ENCODE data around the gene MAGIX.
"Not testable (repeated sequence)": the region's sequence is repeated elsewhere in the genome, so short reads cannot be mapped to it uniquely, and the experiment has no call there.

Gene MAGIX

GRCh38 chrX:49163555-49164419 is 1.2 kb downstream of the MAGIX start:
- DNase-seq: peak; percentile 69

DNA sequence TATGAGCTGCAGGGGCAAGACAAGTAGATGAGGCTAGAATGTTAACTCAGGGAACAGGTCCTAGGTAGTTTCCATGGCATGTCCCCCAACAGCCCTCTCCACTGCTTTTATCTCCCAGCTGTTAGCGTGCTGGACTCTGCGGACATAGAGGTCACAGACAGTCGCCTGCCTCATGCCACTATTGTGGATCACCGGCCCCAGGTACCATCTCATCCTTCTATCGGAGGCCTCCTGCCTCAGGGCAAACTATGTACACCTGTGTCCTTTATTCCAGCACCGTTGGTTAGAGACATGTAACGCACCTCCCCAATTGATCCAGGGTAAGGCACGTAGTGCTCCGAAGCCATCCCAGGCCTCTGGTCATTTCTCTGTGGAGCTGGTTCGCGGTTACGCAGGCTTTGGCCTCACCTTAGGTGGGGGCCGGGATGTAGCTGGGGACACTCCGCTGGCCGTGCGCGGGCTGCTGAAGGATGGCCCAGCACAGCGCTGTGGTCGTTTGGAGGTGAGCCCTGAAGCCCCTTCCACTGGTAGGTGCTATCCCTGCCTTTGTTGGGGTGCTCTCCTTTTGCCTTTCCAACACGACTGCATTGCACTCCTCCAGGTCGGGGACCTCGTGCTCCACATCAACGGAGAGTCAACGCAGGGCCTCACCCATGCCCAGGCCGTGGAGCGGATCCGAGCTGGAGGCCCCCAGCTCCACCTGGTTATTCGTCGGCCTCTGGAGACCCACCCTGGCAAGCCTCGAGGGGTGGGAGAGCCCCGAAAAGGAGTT is 2.2 kb downstream of the MAGIX start:
- no peak for DNase-seq

DNA sequence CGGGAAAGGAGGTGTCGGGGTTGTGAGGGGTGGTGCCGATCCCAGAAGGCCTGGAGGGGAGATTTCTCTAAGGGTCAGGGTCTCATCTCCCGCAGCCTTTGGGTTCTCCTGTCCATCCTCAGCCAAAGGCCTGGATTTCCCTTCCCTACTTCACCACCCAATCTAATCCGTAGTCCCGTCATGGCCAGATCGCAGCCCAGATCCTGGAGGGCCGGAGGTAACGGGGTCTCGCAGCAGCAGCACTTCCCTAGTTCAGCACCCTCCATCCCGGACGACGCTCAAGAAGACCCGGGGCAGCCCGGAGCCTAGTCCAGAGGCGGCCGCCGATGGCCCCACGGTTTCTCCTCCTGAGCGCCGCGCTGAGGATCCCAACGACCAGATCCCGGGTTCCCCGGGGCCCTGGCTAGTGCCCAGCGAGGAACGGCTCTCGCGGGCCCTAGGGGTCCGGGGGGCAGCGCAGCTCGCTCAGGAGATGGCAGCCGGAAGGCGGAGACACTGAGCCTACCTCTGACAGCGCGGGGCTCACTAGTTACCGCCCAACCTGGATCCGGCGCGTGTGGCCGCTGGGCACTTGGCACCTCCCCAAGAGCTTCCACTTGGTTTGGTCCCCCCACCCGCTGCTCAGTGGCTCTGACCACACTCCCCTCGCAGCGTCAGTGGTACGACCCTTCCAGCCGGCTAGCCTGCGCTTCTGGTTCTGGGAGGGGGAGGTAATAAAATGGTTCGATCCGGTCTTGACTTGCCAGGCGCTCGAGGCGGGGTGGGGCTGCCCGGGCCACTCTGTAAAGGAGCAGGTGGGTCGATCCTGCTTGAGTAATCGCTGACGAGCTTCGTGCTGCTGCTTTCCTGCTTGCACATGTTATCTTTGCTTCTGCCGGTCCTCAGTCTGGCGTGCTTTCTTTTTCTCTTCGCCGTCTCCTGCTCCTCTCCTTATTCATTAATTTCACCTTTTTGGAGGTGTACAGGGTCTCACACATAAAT is 3.6 kb downstream of the MAGIX start:
- DNase-seq: peak; percentile 90

DNA sequence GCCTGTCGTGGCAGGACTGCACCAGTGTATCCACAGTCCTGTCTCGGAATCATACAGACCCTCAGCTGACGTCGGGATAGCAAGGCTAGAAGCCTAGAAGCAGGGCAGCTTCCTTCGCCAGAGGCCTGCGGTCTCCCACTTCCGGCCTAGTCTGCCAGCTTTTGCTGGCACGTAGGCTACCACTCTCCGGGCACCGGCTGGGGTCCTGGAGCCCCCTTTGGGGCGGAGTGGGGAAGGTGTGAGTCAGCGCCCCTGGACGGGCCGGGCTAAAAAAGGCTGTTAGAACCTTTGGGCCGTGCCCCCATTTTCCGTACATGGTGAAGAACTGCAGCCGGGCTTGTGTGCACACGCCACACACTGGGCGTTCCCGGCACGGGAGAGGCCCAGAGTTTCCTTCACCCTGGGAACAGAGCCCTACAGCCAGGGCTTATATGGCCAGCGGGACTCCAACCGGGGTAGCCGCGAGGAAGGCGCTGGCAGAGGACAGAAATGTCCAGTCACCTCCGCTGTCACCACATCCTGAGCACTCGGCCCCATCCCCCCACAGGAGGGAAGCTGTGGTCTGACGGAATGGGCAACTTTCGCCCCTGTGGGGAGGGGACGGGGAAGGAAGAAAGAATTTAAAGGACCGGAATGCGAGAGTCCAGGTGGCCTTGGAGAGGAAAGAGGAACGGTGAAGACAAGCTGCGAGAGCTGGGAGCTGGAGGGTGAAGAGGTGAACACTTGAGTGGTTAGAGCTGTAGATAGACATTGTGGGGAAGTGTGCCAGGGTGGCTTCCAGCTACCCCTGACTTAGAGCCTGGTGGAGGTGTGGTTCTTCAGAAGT is 4.6 kb downstream of the MAGIX start:
- no peak for DNase-seq

DNA sequence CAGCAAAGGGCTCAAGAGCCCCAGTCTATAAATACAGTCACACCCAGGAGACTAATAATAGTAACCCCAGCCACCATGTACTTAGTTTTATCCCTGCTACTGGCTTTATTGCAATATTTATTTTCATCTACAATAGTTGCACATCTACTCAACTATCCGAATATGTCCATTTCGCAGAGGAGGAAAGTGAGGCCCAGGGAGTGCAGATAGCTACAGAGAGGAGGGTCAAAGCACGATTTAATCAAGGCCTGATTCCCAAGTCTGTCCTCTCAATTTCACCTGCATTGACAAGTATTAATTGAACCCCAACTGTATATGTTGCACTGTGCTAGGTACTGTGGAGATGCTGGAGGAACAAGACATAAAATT is 5.2 kb downstream of the MAGIX start:
- DNase-seq: no peak

DNA sequence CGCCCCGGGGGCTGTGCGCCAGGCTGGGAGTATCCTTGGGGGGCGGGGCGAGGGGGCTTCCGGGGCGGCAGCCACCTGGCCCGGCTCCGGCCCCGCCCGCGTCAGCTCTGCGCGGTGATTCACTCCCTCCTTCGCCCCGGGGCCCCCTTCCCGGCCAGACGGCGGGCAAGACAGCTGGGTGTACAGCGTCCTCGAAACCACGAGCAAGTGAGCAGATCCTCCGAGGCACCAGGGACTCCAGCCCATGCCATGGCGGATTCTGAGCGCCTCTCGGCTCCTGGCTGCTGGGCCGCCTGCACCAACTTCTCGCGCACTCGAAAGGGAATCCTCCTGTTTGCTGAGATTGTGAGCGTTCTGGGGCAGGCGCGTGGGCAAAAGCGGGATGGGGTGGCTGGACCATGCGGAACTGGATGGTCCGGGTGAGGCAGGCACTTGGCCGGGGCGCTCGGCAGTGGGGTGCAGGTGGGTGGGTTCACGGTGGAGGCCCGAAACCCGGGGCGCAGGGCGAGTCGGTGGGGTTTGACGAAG is 9.3 kb downstream of the MAGIX start, which contains the start of gene PLP2:
TSS of gene PLP2 (plus strand) at position 147 of the 528 bp plus-strand sequence. CDS start at position 250, 103 bp downstream.
- DNase-seq: peak; percentile 29

DNA sequence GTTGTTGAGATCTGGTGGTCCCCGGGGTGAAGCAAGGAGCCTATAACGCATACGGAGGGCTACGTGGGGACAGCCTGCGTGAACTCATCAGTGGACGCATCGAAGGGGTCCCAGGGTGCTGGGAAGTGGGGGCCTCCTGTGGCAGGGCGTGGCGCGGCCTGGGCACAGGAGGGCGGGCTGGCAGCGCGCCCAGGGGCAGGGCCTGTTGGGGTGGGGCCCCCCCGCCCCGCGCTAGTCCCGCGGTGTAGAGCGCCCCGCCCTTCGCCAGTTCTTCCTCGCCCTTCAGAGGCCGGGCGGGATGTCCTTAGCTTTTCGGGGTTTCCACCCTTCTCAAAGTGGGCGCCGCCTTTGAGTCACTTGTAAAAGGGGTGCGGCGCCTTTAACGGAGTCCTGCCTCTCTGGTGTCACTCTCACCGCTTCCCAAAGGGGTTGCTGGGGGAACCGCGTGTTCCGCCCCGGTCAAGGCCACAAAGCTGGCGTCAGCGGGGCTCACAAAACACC is 9.8 kb downstream of the MAGIX start:
- peak; percentile 62 for DNase-seq

- DNase-seq: not testable (repeated sequence)
Observed at GRCh38 chrX:49173544-49173943, 11.0 kb downstream of the MAGIX start.

GRCh38 chrX:49174723-49175122 is 12.2 kb downstream of the MAGIX start:
- DNase-seq: no peak

GRCh38 chrX:49175435-49176274 is 13.1 kb downstream of the MAGIX start:
- no peak for DNase-seq

DNA sequence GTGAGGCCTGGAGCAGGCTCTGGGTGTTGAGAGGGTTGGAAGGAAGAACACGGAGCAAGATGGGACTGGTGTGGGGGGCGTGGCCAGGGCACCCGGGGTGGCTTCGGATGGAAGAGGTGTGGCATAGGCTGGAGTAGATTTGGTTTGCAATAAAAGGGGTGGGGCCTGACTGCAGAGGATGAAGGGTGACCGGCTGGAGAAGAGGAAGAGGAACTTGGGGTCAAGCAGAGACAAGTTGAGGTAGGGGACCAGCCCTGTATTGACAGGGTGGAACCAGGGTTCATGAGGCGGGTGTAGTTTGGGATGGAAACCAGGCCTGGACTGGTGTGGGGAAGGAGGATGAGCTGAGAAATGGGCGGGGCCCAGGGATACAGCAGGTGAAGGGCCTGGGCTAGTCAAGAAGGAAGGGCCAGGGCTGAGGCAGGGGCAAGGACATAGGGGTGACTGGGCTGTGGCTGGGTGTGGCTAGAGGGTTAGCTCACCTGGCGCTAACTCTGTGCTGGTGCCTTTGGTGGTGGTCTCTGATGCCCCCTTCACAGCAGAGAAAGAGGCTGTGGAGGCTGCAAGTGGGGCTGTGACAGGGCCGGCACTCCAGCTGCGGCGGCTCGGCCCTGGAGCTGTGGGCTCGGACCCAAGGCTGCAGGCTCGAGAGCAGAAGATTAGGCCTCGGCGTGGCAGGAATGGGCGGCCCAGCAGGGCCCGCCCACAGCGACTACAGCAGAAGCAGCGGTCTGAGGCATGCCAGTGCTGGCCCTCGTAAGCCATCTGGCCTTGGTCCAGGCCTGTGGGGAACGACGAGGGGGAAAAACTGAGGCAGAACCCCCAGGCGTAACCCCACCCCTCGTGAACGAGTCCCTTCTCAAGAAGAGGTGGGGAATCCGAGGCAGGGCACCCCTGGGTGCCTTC is 14.1 kb downstream of the MAGIX start:
- DNase-seq: no peak

DNA sequence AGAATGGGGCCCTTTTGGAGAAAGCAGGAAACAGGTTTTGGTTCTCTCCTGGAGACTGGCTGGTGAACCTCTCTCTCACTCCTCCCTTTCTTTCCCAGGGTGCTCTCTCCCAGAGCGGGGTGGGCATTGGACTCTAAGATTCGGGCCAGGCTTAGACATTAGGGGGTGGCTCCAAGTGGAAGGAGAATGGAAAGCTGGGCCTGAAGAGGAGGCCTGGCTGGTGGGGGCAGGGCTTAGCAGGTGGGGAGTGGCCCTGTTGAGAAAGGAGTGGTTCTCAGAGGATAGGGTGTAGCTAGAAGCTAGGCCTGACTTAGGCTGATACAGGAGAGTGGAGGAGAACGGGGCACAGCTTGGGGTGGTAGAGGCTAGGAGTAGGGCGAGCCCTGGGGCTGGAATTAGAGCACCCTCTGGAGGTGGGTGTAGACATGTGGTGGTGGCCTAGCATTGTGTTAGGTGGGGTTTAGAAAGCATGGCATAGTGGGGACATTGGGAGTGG is 14.8 kb downstream of the MAGIX start:
- no peak for DNase-seq

DNA sequence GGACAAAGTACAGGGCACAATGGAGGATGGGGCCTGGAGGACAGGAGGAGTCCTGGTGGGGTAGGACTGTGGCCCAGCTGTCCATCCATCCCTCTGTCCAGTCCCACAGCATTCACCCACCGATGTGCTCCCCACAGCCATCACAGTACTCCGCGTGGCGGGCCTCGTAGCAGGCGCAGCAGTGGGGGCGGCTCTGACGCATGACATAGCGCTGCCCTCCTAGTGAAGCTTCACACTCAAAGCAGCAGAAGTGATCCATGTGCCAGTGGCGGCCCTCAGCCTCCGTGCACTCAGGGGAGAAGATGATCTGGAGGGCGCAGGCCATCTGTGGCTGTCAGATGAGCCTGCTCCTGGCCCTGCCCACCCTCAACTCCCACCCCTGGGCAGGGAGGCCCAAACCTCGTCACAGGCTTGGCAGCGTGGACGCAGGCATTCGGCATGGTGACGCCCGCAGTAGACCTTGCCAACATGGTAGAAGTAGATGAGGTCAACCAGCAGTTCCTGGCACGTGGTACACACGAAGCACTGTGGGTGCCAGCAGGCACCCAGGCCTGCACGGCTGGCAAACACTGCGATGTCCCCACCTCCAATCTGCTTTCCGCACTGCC is 15.4 kb downstream of the MAGIX start:
- no peak for DNase-seq

DNA sequence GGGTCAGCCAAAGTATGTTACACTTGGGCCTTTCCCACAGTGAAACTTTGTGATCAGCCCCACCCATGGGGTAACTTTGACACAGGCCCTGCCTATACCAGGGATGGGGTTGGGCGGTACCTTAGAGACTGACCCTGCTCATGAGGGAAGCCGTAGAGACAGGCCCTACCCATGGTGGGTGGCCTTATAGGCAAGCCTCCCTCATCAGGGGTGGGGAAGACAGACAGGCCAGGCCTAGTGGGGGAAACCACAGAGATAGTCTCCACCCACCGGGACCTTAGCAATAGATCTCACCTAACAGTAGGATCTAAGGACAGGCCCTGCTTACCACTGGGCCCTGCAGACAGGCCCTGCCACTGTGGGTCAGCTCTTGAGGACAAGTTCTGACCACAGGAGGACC is 16.0 kb downstream of the MAGIX start:
- DNase-seq: no peak

DNA sequence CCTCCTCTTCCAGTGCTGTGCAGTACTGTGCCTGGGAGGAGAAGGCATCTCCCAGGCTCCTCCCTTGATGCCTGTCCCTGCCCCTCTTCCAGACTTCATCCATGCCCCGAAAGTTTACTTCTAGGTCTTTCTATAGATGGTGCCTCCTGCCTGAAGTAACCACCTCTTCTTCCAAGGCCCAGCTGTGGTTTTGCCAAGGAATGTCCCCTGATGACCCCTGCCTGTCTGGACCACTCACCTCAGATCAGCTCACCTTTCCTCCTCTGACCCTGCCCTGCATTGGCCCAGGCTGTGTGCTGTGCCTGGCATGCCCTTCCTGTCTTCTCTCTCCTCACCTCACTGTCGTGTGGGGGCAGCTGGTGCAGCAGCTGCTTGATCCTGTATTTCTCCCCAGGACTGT is 16.8 kb downstream of the MAGIX start:
- no peak for DNase-seq

DNA sequence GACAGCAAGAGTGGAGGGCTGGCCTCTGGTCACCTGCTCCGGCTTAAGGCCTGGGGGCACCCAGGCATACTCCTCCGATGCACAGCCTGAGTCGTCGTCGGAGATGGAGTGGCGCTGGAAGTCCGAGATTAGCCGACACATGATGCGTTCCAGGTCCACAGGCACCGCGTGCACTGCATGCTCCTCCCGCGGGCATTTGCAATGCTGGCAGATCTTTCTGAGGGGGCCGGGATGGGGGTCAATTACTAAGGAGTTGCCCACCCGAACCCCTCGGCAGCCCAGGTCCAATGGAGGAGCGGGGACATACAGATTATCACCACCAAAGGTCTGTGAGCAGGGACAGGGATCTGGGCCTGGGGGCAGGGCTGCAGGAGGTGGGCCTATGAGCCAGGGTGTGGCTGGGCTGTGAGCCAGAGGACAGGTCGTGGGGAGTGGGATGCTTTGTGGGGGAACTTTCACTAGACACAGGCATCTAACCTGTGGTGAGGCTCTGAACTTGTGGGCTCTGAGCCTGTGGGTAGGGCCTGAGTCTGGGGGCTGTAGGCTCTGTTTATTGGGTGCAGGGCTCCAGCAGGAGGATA is 21.2 kb downstream of the MAGIX start:
- DNase-seq: no peak

DNA sequence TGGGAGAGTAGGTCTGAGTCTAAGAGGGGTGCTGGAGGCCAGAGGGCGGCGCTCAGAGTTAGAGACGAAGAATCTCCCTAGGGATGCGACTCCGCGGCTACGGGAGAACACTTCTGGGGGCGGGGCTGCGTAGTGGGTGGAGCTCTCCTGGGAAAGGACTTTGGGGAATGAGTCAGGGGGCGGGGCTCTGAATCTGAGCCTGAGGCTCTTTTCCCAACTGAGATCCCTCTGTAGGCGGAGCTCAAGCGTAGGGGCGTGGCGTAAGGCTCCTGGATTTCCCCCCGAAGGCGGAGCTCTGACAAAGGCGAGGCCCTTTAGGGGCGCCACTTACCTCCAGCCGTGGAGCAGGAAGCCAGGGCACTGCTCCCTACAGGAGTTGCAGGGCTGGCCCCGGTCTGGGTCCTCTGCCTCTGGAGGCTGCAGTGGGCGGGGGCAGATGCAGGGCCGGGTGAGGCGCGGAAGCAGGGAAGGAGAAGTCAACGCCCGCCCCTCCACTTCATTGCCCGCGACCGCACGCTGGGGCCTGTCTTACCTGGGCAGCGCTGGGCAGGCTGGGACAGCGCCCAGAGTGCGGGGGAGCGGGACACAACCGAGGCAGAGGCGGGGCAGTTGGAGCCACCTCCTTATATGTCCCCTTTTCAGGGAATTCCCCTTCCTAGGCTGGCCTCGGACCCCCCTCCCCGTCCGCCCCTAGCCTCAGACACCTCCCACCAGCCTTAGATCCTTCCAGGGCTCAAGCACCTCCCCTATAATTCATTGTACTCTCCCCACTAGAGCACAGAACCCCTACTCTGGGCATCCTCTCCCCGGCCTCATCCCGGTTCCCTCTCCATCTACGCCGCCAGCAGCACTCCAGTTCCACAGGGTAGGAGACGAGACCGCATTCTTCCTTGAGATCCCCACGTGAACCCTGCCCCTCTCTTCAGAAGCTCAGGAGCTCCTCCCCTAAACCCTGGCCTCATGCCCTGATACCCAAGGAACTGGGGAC is 22.0 kb downstream of the MAGIX start:
- peak; percentile 79 for DNase-seq

Measured in NCI-H1105 treated with DMSO at 0.1 percent for 48 hours (cell line).